Neutrophil (primary cell): ENCODE results near the gene IFT25.
A peak's percentile ranks its signal among the peaks of the same experiment; 100 is the strongest.
"Not testable (repeated sequence)": the region's sequence is repeated elsewhere in the genome, so short reads cannot be mapped to it uniquely, and the experiment has no call there.

Experiments used
- H3K27ac ChIP-seq: fragments of 200-600 bp; sonication (generic); 2 replicates; pipeline ENCODE4 v1.5.1; 2016; ENCODE audit warnings: mild to moderate bottlenecking, moderate library complexity
- H3K27me3 ChIP-seq: fragments of 200-600 bp; sonication (generic); 2 replicates; pipeline ENCODE4 v1.6.0; 2016; ENCODE audit warnings: mild to moderate bottlenecking
- H3K36me3 ChIP-seq: fragments of 200-600 bp; sonication (generic); 2 replicates; pipeline ENCODE4 v1.5.1; 2017
- H3K4me1 ChIP-seq, 2 experiments: fragments of 200-600 bp in 1 of 2; sonication (generic) in 1 of 2; 1 replicate in 1 of 2; 2 replicates in 1 of 2; pipeline versions ENCODE4 v1.5.1 to v1.6.1; 2013 to 2016; ENCODE audit warnings: low read depth in 1 of 2, low read length in 1 of 2, mild to moderate bottlenecking in 1 of 2, moderate library complexity in 1 of 2; ENCODE audit not compliant: control insufficient read depth in 1 of 2, insufficient read depth in 1 of 2
- H3K4me3 ChIP-seq, 2 experiments: fragments of 200-600 bp in 1 of 2; sonication (generic) in 1 of 2; 1 replicate in 1 of 2; 2 replicates in 1 of 2; pipeline ENCODE4 v1.5.1; 2013 to 2016; ENCODE audit warnings: low read depth in 1 of 2, low read length in 1 of 2, mild to moderate bottlenecking in 1 of 2, moderate library complexity in 1 of 2
- H3K9me3 ChIP-seq: fragments of 200-600 bp; sonication (generic); 2 replicates; pipeline ENCODE4 v1.5.1; 2016
- CTCF ChIP-seq: fragments of 200-600 bp; sonication (generic); IDR thresholded peaks from 2 replicates; pipeline ENCODE4 v1.5.1; 2016; ENCODE audit warnings: antibody characterized with exemption

Gene IFT25

GRCh38 chr1:53890522-53890941, 55.0 kb downstream of the IFT25 start:
- peaks cover 25% of the 10 kb centered on the region for H3K36me3 ChIP-seq
- H3K27ac ChIP-seq, result no peak overlapping the region
- no peak for TF ChIP-seq CTCF
- peaks cover 30% of the 10 kb centered on the region in 2 experiments for H3K4me1 ChIP-seq
- H3K4me3 ChIP-seq, result peak overlapping the region; percentile 97 to 99
- no peaks in the 10 kb centered on the region for H3K9me3 ChIP-seq
- H3K27me3 ChIP-seq, result no peaks in the 10 kb centered on the region

GRCh38 chr1:53889304-53890298, 55.9 kb downstream of the IFT25 start, which contains the start of gene YIPF1:
TSS of gene YIPF1 (minus strand) at chr1:53889797. CDS start at chr1:53888937, 860 bp downstream.
- Histone ChIP-seq H3K9me3 (no peaks in the 10 kb centered on the region), H3K4me3 (peak within 1 kb of the TSS; percentile 97 to 99), H3K27ac (peak within 1 kb of the TSS; percentile 78), H3K4me1 (peaks cover 30% of the 10 kb centered on the region in 2 experiments), H3K27me3 (no peaks in the 10 kb centered on the region), H3K36me3 (peaks cover 34% of the 10 kb centered on the region)
- no peak for TF ChIP-seq CTCF

GRCh38 chr1:53888681-53889080, 56.8 kb downstream of the IFT25 start:
- TF ChIP-seq CTCF, result no peak
- H3K36me3 ChIP-seq, result peaks cover 38% of the 10 kb centered on the region
- H3K4me3 ChIP-seq, result peak overlapping the region; percentile 97 to 99
- H3K9me3 ChIP-seq, result no peaks in the 10 kb centered on the region
- no peaks in the 10 kb centered on the region for H3K27me3 ChIP-seq
- peaks cover 30% of the 10 kb centered on the region in 2 experiments for H3K4me1 ChIP-seq
- peak overlapping the region; percentile 78 for H3K27ac ChIP-seq

- not testable (repeated sequence) for H3K4me1 ChIP-seq, H3K4me3 ChIP-seq, H3K9me3 ChIP-seq, H3K27me3 ChIP-seq, H3K27ac ChIP-seq
- peaks cover 71% of the 10 kb centered on the region for H3K36me3 ChIP-seq
These were observed 61.9 kb downstream of the IFT25 start for GRCh38 chr1:53883600-53883999.

- H3K9me3 ChIP-seq, H3K4me1 ChIP-seq, H3K27ac ChIP-seq, H3K4me3 ChIP-seq, H3K27me3 ChIP-seq: not testable (repeated sequence)
- peaks cover 75% of the 10 kb centered on the region for H3K36me3 ChIP-seq
These were observed 63.6 kb downstream of the IFT25 start for GRCh38 chr1:53881853-53882252.

- Histone ChIP-seq H3K27ac (no peak overlapping the region), H3K36me3 (peaks cover 81% of the 10 kb centered on the region), H3K4me3 (no peak overlapping the region), H3K4me1 (no peaks in the 10 kb centered on the region), H3K9me3 (no peaks in the 10 kb centered on the region), H3K27me3 (no peaks in the 10 kb centered on the region)
- TF ChIP-seq CTCF, result no peak
These were observed 66.9 kb downstream of the IFT25 start for GRCh38 chr1:53878492-53879105.

- not testable (repeated sequence) for H3K27me3 ChIP-seq, H3K4me1 ChIP-seq, H3K9me3 ChIP-seq, H3K27ac ChIP-seq, H3K4me3 ChIP-seq
- peaks cover 91% of the 10 kb centered on the region for H3K36me3 ChIP-seq
These were observed 70.3 kb downstream of the IFT25 start for GRCh38 chr1:53875150-53875549.
